ENCODE measurements around the gene ACTR3C.
A peak's percentile ranks its signal among the peaks of the same experiment; 100 is the strongest.

ACTR3C gene

GRCh38 chr7:150365673-150366398 lies 42.5 kb upstream of the ACTR3C start:
- H4K20me1 ChIP-seq (ENCODE audit: control insufficient read depth, insufficient read depth, low read depth, low read length): peaks cover 4% of the 10 kb centered on the region
- H3K36me3 ChIP-seq (ENCODE audit: control insufficient read depth, low read length): peaks cover 20% of the 10 kb centered on the region
- peaks cover 26% of the 10 kb centered on the region for H3K79me2 ChIP-seq (ENCODE audit: control insufficient read depth, low read length)
- no peaks in the 10 kb centered on the region for H3K9me3 ChIP-seq (ENCODE audit: control insufficient read depth, insufficient read depth, low read length)
- H3K9me2 ChIP-seq (replicated peaks; ENCODE audit: control insufficient read depth, low read length): no peaks in the 10 kb centered on the region
- H3K4me3 ChIP-seq (ENCODE audit: low read length): peak overlapping the region; percentile 36
- TF ChIP-seq, protein P1, sequence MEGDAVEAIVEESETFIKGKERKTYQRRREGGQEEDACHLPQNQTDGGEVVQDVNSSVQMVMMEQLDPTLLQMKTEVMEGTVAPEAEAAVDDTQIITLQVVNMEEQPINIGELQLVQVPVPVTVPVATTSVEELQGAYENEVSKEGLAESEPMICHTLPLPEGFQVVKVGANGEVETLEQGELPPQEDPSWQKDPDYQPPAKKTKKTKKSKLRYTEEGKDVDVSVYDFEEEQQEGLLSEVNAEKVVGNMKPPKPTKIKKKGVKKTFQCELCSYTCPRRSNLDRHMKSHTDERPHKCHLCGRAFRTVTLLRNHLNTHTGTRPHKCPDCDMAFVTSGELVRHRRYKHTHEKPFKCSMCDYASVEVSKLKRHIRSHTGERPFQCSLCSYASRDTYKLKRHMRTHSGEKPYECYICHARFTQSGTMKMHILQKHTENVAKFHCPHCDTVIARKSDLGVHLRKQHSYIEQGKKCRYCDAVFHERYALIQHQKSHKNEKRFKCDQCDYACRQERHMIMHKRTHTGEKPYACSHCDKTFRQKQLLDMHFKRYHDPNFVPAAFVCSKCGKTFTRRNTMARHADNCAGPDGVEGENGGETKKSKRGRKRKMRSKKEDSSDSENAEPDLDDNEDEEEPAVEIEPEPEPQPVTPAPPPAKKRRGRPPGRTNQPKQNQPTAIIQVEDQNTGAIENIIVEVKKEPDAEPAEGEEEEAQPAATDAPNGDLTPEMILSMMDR (IDR thresholded peaks at IDR 0.05; ENCODE audit: low read depth, low read length, poor library complexity, severe bottlenecking): no peak
- no peak for TF ChIP-seq EZH2phosphoT487 (IDR thresholded peaks at IDR 0.05; ENCODE audit: borderline replicate concordance, low read length)
- peaks cover 88% of the 10 kb centered on the region for H3K4me1 ChIP-seq (ENCODE audit: control insufficient read depth, low read length)
- H3K4me2 ChIP-seq (ENCODE audit: low read length): peak overlapping the region; percentile 62
- H3K27me3 ChIP-seq (ENCODE audit: control insufficient read depth, low read length): no peaks in the 10 kb centered on the region
- H3K27ac ChIP-seq (ENCODE audit: low read depth, low read length): peak overlapping the region; percentile 90
- H3F3A ChIP-seq (ENCODE audit: control insufficient read depth, insufficient read depth): peaks cover 28% of the 10 kb centered on the region

DNA sequence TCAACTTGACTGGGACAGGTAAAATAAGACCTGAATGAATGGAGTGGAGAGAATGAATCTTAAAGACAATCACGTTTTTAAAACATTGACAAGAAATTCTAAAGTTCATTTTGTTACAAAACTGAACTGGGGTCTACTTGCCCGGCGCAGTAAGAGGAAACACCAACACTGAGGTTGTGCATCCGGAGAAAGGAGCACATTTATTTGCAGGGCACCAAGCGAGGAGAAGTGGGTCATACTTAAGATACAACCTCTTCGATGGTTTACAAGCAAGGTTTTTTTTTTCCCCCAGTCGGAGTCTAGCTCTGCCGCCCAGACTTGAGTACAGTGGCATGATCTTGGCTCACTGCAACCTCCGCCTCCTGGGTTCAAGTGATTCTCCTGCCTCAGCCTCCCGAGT lies 41.8 kb upstream of the ACTR3C start:
- H3K27ac ChIP-seq (ENCODE audit: low read depth, low read length): peak overlapping the region; percentile 90
- H3F3A ChIP-seq (ENCODE audit: control insufficient read depth, insufficient read depth): peaks cover 28% of the 10 kb centered on the region
- H3K4me1 ChIP-seq (ENCODE audit: control insufficient read depth, low read length): peaks cover 81% of the 10 kb centered on the region
- H3K27me3 ChIP-seq (ENCODE audit: control insufficient read depth, low read length): no peaks in the 10 kb centered on the region
- no peaks in the 10 kb centered on the region for H4K20me1 ChIP-seq (ENCODE audit: control insufficient read depth, insufficient read depth, low read depth, low read length)
- peak overlapping the region; percentile 62; the same call in 1 of the 2 replicates for H3K4me2 ChIP-seq (ENCODE audit: low read length)
- no peaks in the 10 kb centered on the region for H3K9me3 ChIP-seq (ENCODE audit: control insufficient read depth, insufficient read depth, low read length)
- peaks cover 19% of the 10 kb centered on the region for H3K79me2 ChIP-seq (ENCODE audit: control insufficient read depth, low read length)
- no peak overlapping the region for H3K4me3 ChIP-seq (ENCODE audit: low read length)
- peaks cover 13% of the 10 kb centered on the region for H3K36me3 ChIP-seq (ENCODE audit: control insufficient read depth, low read length)
- no peaks in the 10 kb centered on the region for H3K9me2 ChIP-seq (replicated peaks; ENCODE audit: control insufficient read depth, low read length)
- TF ChIP-seq, protein P1 (IDR thresholded peaks at IDR 0.05; ENCODE audit: low read depth, low read length, poor library complexity, severe bottlenecking): no peak
- TF ChIP-seq EZH2phosphoT487 (IDR thresholded peaks at IDR 0.05; ENCODE audit: borderline replicate concordance, low read length): no peak

DNA sequence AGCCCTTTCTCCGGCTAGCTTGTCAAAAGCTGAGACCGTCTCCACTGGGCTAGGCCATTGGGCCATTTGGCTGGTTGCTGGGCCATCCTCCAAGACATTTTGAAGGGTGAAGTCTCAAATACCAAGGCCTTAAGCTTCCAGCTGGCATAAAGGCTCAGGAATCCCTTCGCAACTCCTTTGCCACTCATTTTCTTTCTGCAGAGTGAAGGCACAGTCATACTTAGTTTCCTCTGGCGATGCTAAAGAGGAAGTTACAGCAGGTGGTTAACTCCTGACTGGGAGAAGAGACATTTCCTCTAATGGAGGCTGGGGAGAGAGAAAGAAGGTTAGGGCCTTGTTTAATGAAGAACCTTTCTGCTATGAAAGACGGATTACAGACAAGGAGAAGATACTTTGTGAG lies 40.5 kb upstream of the ACTR3C start:
- H3K9me3 ChIP-seq (ENCODE audit: control insufficient read depth, insufficient read depth, low read length): no peaks in the 10 kb centered on the region
- peak overlapping the region; percentile 42 for H3K4me3 ChIP-seq (ENCODE audit: low read length)
- no peaks in the 10 kb centered on the region for H3K9me2 ChIP-seq (replicated peaks; ENCODE audit: control insufficient read depth, low read length)
- H3K36me3 ChIP-seq (ENCODE audit: control insufficient read depth, low read length): peaks cover under 1% of the 10 kb centered on the region
- no peaks in the 10 kb centered on the region for H4K20me1 ChIP-seq (ENCODE audit: control insufficient read depth, insufficient read depth, low read depth, low read length)
- no peak for TF ChIP-seq EZH2phosphoT487 (IDR thresholded peaks at IDR 0.05; ENCODE audit: borderline replicate concordance, low read length)
- TF ChIP-seq, protein P1 (IDR thresholded peaks at IDR 0.05; ENCODE audit: low read depth, low read length, poor library complexity, severe bottlenecking): no peak
- H3K79me2 ChIP-seq (ENCODE audit: control insufficient read depth, low read length): peaks cover 6% of the 10 kb centered on the region
- H3K27me3 ChIP-seq (ENCODE audit: control insufficient read depth, low read length): no peaks in the 10 kb centered on the region
- H3F3A ChIP-seq (ENCODE audit: control insufficient read depth, insufficient read depth): peaks cover 32% of the 10 kb centered on the region
- H3K4me1 ChIP-seq (ENCODE audit: control insufficient read depth, low read length): peaks cover 76% of the 10 kb centered on the region
- H3K27ac ChIP-seq (ENCODE audit: low read depth, low read length): peak overlapping the region; percentile 90
- H3K4me2 ChIP-seq (ENCODE audit: low read length): peak overlapping the region; percentile 62

All from DOHH2 (cell line).